ENCODE results near the gene TMEM119. TPM values are rescaled to one million over a fixed set of nuclear protein-coding genes. Genes with fewer than 3 reads are reported as not detected.

The TMEM119 gene
- total and polyA plus RNA-seq, 2 of the 13 experiments (the other 11 are each of a cell fraction or from before 2014, with no cell fraction given): not detected

DNA sequence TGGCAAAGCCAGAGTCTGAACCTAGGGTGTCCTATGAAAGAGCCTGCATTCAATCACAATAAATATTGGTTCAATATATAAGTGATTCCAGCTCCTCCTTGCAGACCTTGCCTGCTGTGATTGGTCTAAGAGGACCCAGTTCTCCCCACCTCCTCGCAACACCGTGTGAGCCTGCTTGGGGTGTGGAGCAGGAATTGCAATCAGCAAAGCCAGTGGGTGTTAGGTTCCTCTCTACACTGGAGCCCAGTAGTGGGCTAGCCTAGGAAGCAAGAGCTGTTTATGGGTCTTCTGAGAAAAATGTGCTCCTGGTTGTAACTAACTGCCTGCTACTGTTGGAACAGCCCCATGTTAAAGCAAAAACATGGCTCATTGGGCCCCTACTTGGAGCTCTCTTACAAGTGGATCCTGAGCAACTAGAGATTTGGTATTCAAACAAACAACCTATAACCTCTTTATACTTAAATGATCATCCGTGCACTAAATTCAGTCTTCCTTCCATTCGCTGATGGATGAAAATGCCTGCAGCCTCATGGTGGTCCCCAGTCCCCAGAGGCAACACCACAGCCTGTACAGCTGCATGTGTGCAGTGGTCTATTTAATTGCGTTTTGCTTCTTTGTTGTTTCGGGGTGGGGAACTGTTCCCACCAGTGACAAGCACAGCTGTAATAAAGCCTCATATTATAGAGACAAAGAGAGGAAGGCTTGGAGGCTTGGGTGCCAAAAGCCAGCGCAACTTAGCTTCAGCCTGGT is 39.5 kb upstream of the TMEM119 start:
- no peaks in the 10 kb centered on the region for H3K9me3 ChIP-seq (ENCODE audit: low read length)
- no TSS peak for BruUV-seq (replicated peaks)
- in situ Hi-C loops (cut with HindIII; ENCODE audit: extremely low pct_ligation_motif_present, low pct_unique_long_range_greater_than_20kb) (no loop called here), intact Hi-C loops (cut with micrococcal nuclease; ENCODE audit: unreplicated experiment) (no loop called here)
- no peaks in the 10 kb centered on the region for H3K79me2 ChIP-seq (ENCODE audit: insufficient read depth, low read length)
- TF ChIP-seq DPF2 (CRISPR knock-in tag; IDR thresholded peaks at IDR 0.05; ENCODE audit: borderline replicate concordance, low read depth) (no peak), ZBTB7A (CRISPR knock-in tag; IDR thresholded peaks at IDR 0.05) (no peak), MBD4 (IDR thresholded peaks at IDR 0.05; ENCODE audit: borderline replicate concordance, low read length) (no peak), FOXM1 (CRISPR knock-in tag; IDR thresholded peaks at IDR 0.05) (no peak), KIAA2018 (CRISPR knock-in tag; IDR thresholded peaks at IDR 0.05; ENCODE audit: borderline replicate concordance) (no peak), HHEX (CRISPR knock-in tag; IDR thresholded peaks at IDR 0.05) (no peak), NBN (conservative IDR thresholded peaks at IDR 0.05) (no peak), ZNF160 (CRISPR knock-in tag; IDR thresholded peaks at IDR 0.05) (no peak), ARHGAP35 (CRISPR knock-in tag; IDR thresholded peaks at IDR 0.05; ENCODE audit: borderline replicate concordance) (no peak), ZFP36L2 (CRISPR knock-in tag; IDR thresholded peaks at IDR 0.05) (no peak), KDM5B (CRISPR knock-in tag; IDR thresholded peaks at IDR 0.05; ENCODE audit: borderline replicate concordance) (no peak), ZNF75D (CRISPR knock-in tag; IDR thresholded peaks at IDR 0.05; ENCODE audit: borderline replicate concordance) (no peak), HNF4A (CRISPR knock-in tag; IDR thresholded peaks at IDR 0.05) (no peak), TCF7L2 (IDR thresholded peaks at IDR 0.05; ENCODE audit: low read depth, low read length) (no peak), ATF7 (IDR thresholded peaks at IDR 0.05) (no peak), ATF7 (CRISPR knock-in tag; IDR thresholded peaks at IDR 0.05) (no peak)
- FAIRE-seq (no peak), DNase-seq (ENCODE audit: low spot score) (no peak), ATAC-seq (no peak)
- H3K9ac ChIP-seq (ENCODE audit: insufficient read depth, low read depth, low read length): no peak overlapping the region
- no peak overlapping the region; the same call in 1 of the 2 replicates for H3K4me2 ChIP-seq (ENCODE audit: low read depth, low read length)
- no peaks in the 10 kb centered on the region for H3K36me3 ChIP-seq (replicated peaks in 1 of 2; ENCODE audit: control insufficient read depth in 1 of 2, insufficient read depth in 2 of 2, low read length in 2 of 2)
- POLR2A ChIA-PET: no interaction called here
- peaks cover 39% of the 10 kb centered on the region for H3K4me1 ChIP-seq (ENCODE audit: insufficient read depth, low read length)
- CTCF ChIA-PET (ENCODE audit: low intra/inter-chr PET ratio, low total read pairs): no interaction called here
- H2AFZ ChIP-seq (ENCODE audit: low read length): no peak overlapping the region
- H3K4me3 ChIP-seq (replicated peaks in 1 of 3; ENCODE audit: insufficient read depth in 1 of 3, low read depth in 2 of 3, low read length in 3 of 3): no peak overlapping the region
- no peaks in the 10 kb centered on the region; the same call in 1 of the 2 replicates for H4K20me1 ChIP-seq (ENCODE audit: insufficient read depth, low read length)
- H3K27ac ChIP-seq (ENCODE audit: extremely low read length, insufficient read depth, low read length): no peak overlapping the region
- H3K27me3 ChIP-seq (ENCODE audit: control insufficient read depth in 1 of 2, insufficient read depth in 2 of 2, low read length in 2 of 2): peaks cover 2 to 24% of the 10 kb centered on the region in 2 experiments; a peak in 4 of 5 replicates
- 71% methylated on average over 7 of the region's 7 CpGs for WGBS (ENCODE audit: low lambda C conversion rate)
